ENCODE data around the gene ANKRD52.
A peak's percentile ranks its signal among the peaks of the same experiment; 100 is the strongest.

Gene ANKRD52

GRCh38 chr12:56236985-56237384 lies 21.2 kb downstream of the ANKRD52 start:
- no peak for DNase-seq

- no peak for DNase-seq
These were observed 22.1 kb downstream of the ANKRD52 start for GRCh38 chr12:56236091-56236490.

DNA sequence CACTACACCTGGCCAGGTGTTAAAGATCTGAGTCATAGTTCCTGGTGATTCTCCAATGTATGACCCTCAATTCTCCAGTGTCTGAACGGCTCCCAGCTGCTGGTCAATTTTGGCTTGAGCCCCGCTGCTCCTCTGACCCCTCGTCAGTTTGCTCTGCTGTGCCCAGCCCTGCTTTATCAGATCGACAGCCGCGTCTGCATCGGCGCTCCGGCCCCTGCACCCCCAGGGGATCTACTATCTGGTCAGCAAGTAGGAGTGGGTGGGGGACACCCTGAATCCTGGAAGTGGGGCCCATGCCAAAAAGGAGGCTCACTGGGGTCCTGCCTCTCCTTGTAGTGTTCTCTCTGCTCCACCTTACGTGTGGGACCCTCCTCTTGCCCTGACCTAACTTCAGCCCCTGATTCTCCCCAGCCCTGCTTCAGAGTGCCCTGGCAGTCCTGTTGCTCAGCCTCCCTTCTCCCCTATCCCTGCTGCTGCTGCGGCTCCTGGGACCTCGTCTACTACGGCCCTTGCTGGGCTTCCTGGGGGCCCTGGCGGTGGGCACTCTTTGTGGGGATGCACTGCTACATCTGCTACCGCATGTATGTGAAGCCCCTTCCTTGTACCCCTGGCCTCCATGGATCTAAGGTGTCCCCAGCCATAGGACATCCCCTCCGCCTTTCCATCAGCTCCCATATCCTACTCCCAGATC lies 23.3 kb downstream of the ANKRD52 start:
- no peak for DNase-seq

DNA sequence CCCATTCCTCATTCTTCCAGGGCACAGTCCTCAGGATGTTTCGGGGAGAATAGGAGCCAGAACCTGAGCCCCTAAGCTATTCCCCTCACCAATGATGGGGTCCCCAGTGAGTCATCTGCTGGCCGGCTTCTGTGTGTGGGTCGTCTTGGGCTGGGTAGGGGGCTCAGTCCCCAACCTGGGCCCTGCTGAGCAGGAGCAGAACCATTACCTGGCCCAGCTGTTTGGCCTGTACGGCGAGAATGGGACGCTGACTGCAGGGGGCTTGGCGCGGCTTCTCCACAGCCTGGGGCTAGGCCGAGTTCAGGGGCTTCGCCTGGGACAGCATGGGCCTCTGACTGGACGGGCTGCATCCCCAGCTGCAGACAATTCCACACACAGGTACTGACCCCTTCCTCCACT lies 27.0 kb downstream of the ANKRD52 start:
- DNase-seq = no peak

- DNase-seq = no peak
These were observed 27.6 kb downstream of the ANKRD52 start for GRCh38 chr12:56230432-56231183.

- DNase-seq = no peak
These were observed 28.2 kb downstream of the ANKRD52 start, which contains the start of gene SLC39A5 for GRCh38 chr12:56229916-56230431. Gene SLC39A5, plus strand, starts transcription at chr12:56230051. Its CDS starts 1,224 bp downstream, at chr12:56231275.

DNA sequence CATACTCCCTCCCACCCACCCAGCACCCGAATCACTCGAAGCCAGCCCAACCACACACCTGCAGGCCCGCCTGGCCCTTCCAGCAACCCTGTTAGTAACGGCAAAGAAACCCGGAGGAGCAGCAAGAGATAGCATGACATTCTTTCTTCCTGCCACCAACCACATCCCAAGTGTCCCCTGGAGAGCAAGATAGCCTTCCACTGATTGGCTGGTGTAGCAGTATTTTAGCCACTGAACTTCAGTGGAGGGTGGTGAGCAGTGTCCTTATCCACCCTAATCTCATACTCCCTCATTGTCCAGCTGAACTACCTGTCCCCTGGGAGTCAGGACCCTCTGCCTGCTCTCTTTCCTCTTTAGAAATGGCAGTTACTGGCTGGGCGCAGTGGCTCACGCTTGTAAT lies 29.1 kb downstream of the ANKRD52 start:
- no peak for DNase-seq

- no peak for DNase-seq
These were observed 33.2 kb downstream of the ANKRD52 start for GRCh38 chr12:56224954-56225353.

GRCh38 chr12:56224102-56224701 lies 34.0 kb downstream of the ANKRD52 start, which contains the start of gene NABP2:
Gene NABP2, plus strand, starts transcription at chr12:56224342. Its CDS starts 515 bp downstream, at chr12:56224857.
- peak; percentile 89 to 91 for DNase-seq

DNA sequence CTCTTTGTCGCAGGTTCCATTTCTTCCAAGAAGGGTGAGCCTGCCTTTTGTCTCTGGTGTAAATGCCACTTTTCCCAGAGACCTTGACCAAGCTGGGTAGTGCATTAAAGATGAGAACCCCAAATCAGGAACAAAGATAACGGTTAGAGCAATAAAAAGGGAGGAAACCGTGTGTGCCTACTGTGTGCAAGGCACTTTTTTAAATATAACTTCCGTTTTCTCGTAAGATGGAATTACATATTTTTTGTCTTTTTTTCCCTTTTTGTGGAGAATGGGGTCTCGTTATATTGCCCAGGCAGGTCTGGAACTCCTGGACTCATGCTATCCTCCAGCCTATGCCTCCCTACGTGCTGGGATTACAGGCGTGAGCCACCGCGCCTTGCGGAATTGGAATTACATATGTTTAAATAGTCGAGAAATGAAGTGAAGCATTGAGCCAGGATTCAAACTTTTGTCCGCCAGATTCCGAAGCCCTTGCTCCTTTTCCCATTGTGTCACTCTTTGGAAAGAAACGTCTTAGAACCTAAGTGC lies 34.5 kb downstream of the ANKRD52 start:
- no peak for DNase-seq

DNA sequence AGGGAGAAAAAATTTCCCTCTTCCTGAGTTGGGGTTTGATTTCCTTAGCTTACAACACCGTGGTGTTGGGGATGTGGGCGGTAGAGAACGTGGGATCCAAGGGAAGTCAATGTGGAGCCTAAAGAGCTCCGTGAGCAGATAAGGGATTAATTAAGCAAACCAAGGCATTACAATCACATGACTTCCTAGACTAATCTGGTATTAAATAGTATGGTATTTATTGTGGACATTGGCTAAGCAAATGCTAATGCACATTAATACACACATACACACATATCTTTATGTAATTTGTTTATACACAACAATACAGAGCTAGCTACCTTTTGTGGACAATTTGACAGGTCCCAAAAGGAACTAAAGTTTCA lies 35.7 kb downstream of the ANKRD52 start:
- no peak for DNase-seq

GRCh38 chr12:56221757-56222530 lies 36.2 kb downstream of the ANKRD52 start, which contains the start of gene RNF41:
Gene RNF41, minus strand, starts transcription at chr12:56221922. Its CDS starts 7,875 bp downstream, at chr12:56214047.
- DNase-seq = peak; percentile 91 to 92

- no peak for DNase-seq
These were observed 36.9 kb downstream of the ANKRD52 start for GRCh38 chr12:56221232-56221756.

DNA sequence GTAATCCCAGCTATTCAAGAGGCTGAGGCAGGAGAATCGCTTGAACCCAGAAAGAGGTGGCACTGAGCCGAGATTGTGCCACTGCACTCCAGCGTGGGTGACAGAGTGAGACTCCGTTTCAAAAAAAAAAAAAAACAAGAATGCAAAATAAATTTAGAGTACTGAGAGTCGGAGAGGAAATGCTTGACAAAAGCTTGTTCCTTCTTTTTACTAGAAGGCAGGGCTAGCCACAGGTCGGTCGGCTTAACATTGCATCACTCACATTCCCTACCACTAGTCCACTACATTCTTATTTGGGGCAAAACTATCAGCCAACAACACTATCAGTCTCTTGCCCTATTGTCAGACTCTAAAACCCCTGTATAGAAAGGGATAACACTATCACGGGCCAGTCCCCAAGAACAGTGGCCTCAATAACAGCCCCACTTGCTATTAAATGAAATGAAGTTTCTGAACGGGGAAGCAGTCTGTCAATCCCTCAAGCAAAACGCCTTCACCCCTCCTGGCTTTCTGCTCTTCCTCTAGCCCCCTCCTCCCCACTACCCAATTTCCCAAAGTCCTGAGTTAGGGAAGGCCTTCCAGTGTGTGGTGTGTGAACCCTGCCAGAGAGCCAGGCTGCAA lies 37.5 kb downstream of the ANKRD52 start:
- DNase-seq = no peak

DNA sequence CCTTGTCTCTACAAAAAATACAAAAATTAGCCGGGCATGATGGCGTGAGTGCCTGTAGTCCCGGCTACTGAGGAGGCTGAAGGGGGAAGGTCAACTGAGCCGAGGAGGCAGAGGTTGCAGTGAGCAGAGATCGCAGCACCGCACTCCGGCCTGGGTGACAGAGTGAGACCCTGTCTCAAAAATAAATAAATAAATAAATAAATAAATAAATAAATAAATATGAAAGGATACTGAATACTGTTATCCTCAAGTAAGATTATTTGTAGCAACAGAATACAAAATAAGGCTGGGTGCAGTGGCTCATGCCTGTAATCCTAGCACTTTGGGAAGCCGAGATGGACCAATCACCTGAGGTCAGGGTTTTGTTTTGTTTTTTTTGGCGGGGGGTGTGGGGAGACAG lies 38.3 kb downstream of the ANKRD52 start:
- no peak for DNase-seq

GRCh38 chr12:56216461-56216860 lies 41.7 kb downstream of the ANKRD52 start:
- no peak for DNase-seq

DNA sequence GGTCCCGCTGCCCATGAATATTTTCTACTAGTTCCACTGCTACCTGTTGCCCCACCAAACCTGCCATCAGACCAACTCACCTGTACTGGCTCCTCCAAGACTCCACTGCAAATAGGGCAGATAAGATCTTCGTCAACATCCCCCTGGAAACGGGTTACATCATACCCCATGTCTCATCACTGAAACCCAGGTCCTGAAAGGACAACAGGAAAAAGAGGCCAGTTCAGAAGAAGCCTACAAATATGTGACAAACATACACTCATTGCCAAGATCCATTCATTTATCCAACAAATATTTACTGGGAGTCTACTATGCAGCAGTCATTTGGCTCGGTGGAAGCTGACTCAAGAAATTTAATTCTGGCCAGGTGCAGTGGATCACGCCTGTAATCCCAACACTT lies 44.3 kb downstream of the ANKRD52 start:
- no peak for DNase-seq

DNA sequence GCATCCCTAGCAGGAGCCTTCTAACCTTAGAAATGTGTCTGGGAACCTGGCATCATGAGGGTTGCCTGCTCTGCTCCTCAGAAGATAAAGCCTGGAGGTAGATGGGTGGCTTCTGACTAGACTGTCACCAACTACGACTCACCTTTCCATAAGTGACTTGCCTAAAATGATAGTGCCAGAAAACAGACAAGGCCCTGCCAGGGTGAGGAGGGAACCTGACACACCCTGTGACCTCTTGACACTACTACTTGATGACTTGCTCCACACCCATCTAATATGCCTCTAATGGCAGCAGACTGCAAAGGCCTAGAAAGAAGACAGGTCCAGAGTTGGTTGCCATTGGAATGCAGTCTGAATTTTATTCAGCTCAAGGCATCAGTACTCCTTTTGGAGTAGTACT lies 45.8 kb downstream of the ANKRD52 start:
- no peak for DNase-seq

DNA sequence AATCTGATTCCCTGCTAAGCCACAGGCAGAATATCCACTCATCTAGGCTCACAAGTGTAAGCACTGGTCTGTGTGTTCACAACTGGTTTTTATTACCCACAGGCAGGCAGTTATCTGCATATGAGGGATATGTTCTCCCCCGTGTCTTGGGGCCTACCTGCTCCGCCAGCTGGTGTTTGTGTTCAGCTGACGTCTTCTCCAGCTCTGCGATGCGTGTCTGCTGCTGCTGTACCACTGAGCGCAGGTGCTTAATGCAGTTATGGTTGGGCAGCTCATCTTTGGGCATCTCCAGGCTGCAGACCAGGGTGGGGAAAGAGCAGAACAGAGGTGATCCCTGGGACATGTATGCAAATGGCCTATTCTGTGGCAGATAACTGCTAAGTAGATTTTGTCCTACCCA lies 50.2 kb downstream of the ANKRD52 start:
- DNase-seq = no peak

DNA sequence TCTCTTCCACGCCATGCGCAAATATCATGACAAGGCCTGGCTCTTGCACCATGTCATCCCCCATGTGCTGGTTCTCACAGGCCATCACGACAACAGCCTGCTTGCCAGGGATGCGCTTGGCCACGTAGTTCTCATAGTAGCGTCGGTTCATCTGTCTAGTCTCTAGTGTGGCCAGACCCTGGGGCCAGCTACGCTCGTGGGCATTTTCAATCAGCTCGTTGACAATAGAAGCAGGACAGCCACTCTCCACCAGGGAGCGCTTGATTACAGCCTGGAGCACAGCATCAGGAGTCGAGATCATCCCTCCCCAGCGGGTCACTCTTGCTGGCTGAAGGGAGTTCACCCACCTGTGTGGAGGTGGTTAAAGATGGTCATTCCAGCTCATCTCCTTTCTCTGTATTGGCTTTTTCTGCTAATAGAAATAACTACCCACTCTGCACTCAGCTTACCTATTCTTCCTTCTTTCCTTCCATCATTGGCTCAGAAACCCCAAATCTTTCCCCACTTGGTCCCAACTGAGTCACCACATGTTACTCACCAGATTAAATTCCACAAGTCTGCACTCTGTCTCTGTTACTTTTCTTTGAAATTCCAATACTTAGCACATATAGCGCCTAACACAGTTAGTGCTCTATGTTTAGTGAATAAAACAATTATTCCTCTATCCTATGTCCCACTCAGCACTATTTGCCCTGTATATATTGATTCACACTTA lies 51.6 kb downstream of the ANKRD52 start:
- peak; percentile 30 to 31 for DNase-seq

DNA sequence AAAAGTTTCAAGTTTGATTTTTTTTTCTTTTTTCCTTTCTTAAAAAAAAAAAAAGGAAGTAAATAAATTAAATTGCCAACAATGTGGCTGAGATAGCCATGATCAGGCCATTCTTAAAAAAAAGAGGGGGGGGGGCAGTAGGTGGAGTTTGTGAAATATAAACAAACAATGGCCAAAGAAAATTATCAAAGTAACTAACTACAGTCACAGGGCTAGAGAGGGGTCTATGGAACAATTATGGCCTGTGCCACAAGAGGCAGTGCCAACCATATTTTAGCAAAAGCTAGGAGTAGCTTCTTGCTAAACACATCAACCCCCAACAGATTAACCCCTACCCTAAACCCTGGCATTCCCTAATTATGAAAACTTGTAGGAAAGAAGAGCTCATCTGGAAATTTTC lies 52.7 kb downstream of the ANKRD52 start:
- no peak for DNase-seq

All from activated CD4-positive, alpha-beta T cell treated with anti-CD3 and anti-CD28 coated beads for 4 hours (primary cell).